ENCODE measurements around the gene ZFHX2. TPM values are rescaled to one million over a fixed set of nuclear protein-coding genes. Genes with fewer than 3 reads are reported as not detected.

Gene ZFHX2
- total RNA-seq, 1 experiment from 2014 or later: 19.4 TPM

GRCh38 chr14:23571701-23572523 is 20.3 kb upstream of the ZFHX2 start:
- Histone ChIP-seq H3K23me2 (ENCODE audit: insufficient read length, low read depth, low read length, poor library complexity, severe bottlenecking) (peaks cover 17% of the 10 kb centered on the region), H2AFZ (ENCODE audit: low read length) (no peak overlapping the region), H3K23ac (ENCODE audit: insufficient read length, low read depth, low read length) (no peak overlapping the region), H3K14ac (ENCODE audit: insufficient read depth, low read length) (no peak overlapping the region; the same call in 1 of the 2 replicates), H4K91ac (ENCODE audit: insufficient read length, low read depth, low read length) (no peak overlapping the region), H4K20me1 (ENCODE audit: control insufficient read depth, insufficient read depth, insufficient read length) (peaks cover 5% of the 10 kb centered on the region), H3K27me3 (ENCODE audit: insufficient read depth, low read length) (peaks cover 6% of the 10 kb centered on the region; the same call in 1 of the 2 replicates), H3K4me2 (ENCODE audit: insufficient read depth, insufficient read length, low read length) (no peak overlapping the region), H2BK120ac (ENCODE audit: low read depth, low read length, poor library complexity, severe bottlenecking) (no peak overlapping the region), H3K79me2 (ENCODE audit: insufficient read depth, low read length) (no peaks in the 10 kb centered on the region), H3K18ac (ENCODE audit: insufficient read length, low read depth, low read length) (no peak overlapping the region), H2BK15ac (ENCODE audit: low read depth, low read length) (no peak overlapping the region), H3K4ac (ENCODE audit: low read depth, low read length) (no peak overlapping the region), H2BK5ac (ENCODE audit: insufficient read length, low read length) (no peak overlapping the region), H2AK5ac (ENCODE audit: insufficient read length, low read length) (no peak overlapping the region), H3K4me1 (ENCODE audit: insufficient read depth, low read length) (peaks cover 6% of the 10 kb centered on the region; the same call in 1 of the 2 replicates), H3K27ac (ENCODE audit: insufficient read length, low read depth, low read length) (no peak overlapping the region), H3T11ph (ENCODE audit: low read length) (no peak overlapping the region), H3K9ac (ENCODE audit: extremely low read depth, insufficient read length, low read length) (no peak overlapping the region), H2BK20ac (ENCODE audit: low read depth, low read length, poor library complexity, severe bottlenecking) (no peak overlapping the region), H2BK12ac (ENCODE audit: insufficient read length, low read depth, low read length) (no peak overlapping the region), H3K79me1 (ENCODE audit: insufficient read depth, low read depth, low read length, poor library complexity, severe bottlenecking) (no peaks in the 10 kb centered on the region), H4K8ac (replicated peaks; ENCODE audit: insufficient read length, low read depth, low read length) (no peak overlapping the region), H3K56ac (ENCODE audit: insufficient read length, low read depth, low read length) (no peak overlapping the region), H3K9me3 (ENCODE audit: control insufficient read depth, low read depth, low read length) (no peaks in the 10 kb centered on the region), H4K5ac (ENCODE audit: insufficient read length, low read depth, low read length) (no peak overlapping the region)
- DNase-seq: no peak
- Mint-ChIP-seq H3K4me3 (peak overlapping the region in 1 of 2 experiments; percentile 51; a peak in 2 of 5 replicates), H3K27me3 (ENCODE audit: low read depth) (peaks cover 36% of the 10 kb centered on the region), H3K4me1 (peaks cover 43 to 48% of the 10 kb centered on the region in 2 experiments), H3K9me3 (no peaks in the 10 kb centered on the region; a peak in 1 of 5 replicates), H3K36me3 (ENCODE audit: insufficient read depth in 1 of 3, low read depth in 3 of 3) (peaks cover 0 to 39% (median 30%) of the 10 kb centered on the region in 3 experiments; a peak in 5 of 7 replicates), H3K27ac (no peak overlapping the region)
- no peak for TF ChIP-seq CTCF (conservative IDR thresholded peaks at IDR 0.05)
- WGBS (ENCODE audit: extremely low coverage, insufficient read length, low lambda C conversion rate): no CpG with 5 or more reads among the region's 14 CpGs

Data from H9 (cell line).